Measurements from ENCODE around the gene GNAQ.

- TF ChIP-seq CTCF (IDR thresholded peaks at IDR 0.05), result no peak
- TF ChIP-seq CHD4 (IDR thresholded peaks at IDR 0.05; ENCODE audit: borderline replicate concordance), result no peak
- no peak for TF ChIP-seq MYC (IDR thresholded peaks at IDR 0.05; ENCODE audit: borderline replicate concordance, low read length)
- no peak for TF ChIP-seq JUN (IDR thresholded peaks at IDR 0.05)
- no peak for TF ChIP-seq PBX3 (IDR thresholded peaks at IDR 0.05)
- TF ChIP-seq E2F6 (IDR thresholded peaks at IDR 0.05; ENCODE audit: borderline replicate concordance, low read depth), result no peak
- no peak for TF ChIP-seq EP300 (IDR thresholded peaks at IDR 0.05)
Measured at GRCh38 chr9:77988630-77989029, 43.0 kb downstream of the GNAQ start.
